Activated CD4-positive, alpha-beta T cell treated with anti-CD3 and anti-CD28 coated beads, Interleukin-2, amount 10 ng/mL, durations not matched to agents 7 days and 5 days (primary cell): Measurements from ENCODE around the gene PGAM2. TPM values are rescaled to one million over a fixed set of nuclear protein-coding genes. Genes with fewer than 3 reads are reported as not detected.

ENCODE experiments used
- CTCF ChIA-PET: fragments of 350-600 bp; sonication (Branson Sonifier 250); formaldehyde crosslinking; loops from one replicate; lab custom pipeline; 2021; ENCODE audit warnings: antibody characterized with exemption; lab: Charles Lee
- POLR2A ChIA-PET: fragments of 350-600 bp; sonication (Branson Sonifier 250); formaldehyde crosslinking; loops from one replicate; lab custom pipeline; 2021; ENCODE audit warnings: antibody characterized with exemption; lab: Charles Lee
- DNase-seq: peaks from one replicate; pipeline ENCODE4 v3.0.0-alpha.2; 2020
- H3K27ac Mint-ChIP-seq: one replicate; pipeline ENCODE4 v1.8.0; 2021; ENCODE audit warnings: mild to moderate bottlenecking, moderate library complexity, mixed read lengths
- H3K27me3 Mint-ChIP-seq: one replicate; pipeline ENCODE4 v1.8.0; 2021; ENCODE audit warnings: mixed read lengths
- H3K36me3 Mint-ChIP-seq: one replicate; pipeline ENCODE4 v1.8.0; 2021; ENCODE audit warnings: low read depth, mixed read lengths
- H3K4me1 Mint-ChIP-seq: one replicate; pipeline ENCODE4 v1.8.0; 2021; ENCODE audit warnings: mixed read lengths
- H3K4me3 Mint-ChIP-seq: one replicate; pipeline ENCODE4 v1.8.0; 2021; ENCODE audit warnings: mild to moderate bottlenecking, moderate library complexity, mixed read lengths
- H3K9me3 Mint-ChIP-seq: one replicate; pipeline ENCODE4 v1.8.0; 2021; ENCODE audit warnings: mixed read lengths
- total RNA-seq, 2 experiments: library from RNA; stranded (reverse); gene quantifications; one replicate each; pipeline ENCODE4 v1.2.3, GENCODE V29; 2021

Gene PGAM2
- total RNA-seq = under 1 TPM in 1 of 2 experiments, not detected in 1; 0.32 TPM

GRCh38 chr7:44065431-44066110 lies at the start of gene PGAM2:
PGAM2 (minus strand) TSS chr7:44065567; CDS start chr7:44065529, 38 bp downstream.
- no peak within 1 kb of the TSS for H3K4me3 Mint-ChIP-seq
- H3K4me1 Mint-ChIP-seq = peaks cover 2% of the 10 kb centered on the region
- ChIA-PET CTCF (interaction anchor here (1.5 kb wide), 1 partner anchor 16 kb away, joined by 5 read pairs; no protein-coding TSS in a partner anchor), POLR2A (interaction anchor here (0.7 kb wide), 1 partner anchor 13 kb away, joined by 3 read pairs; no protein-coding TSS in a partner anchor)
- DNase-seq = no peak
- no peaks in the 10 kb centered on the region for H3K27me3 Mint-ChIP-seq
- no peaks in the 10 kb centered on the region for H3K9me3 Mint-ChIP-seq
- H3K36me3 Mint-ChIP-seq = peaks cover 9% of the 10 kb centered on the region
- no peak within 1 kb of the TSS for H3K27ac Mint-ChIP-seq

GRCh38 chr7:44114586-44115310 lies 49.4 kb upstream of the PGAM2 start:
- peaks cover under 1% of the 10 kb centered on the region for H3K4me1 Mint-ChIP-seq
- no peak overlapping the region for H3K4me3 Mint-ChIP-seq
- CTCF ChIA-PET = interaction anchor here (1.2 kb wide), 1 partner anchor 18 kb away, joined by 4 read pairs; no protein-coding TSS in a partner anchor
- H3K27ac Mint-ChIP-seq = no peak overlapping the region
- no peak for DNase-seq
- POLR2A ChIA-PET = no interaction called here
- peaks cover 14% of the 10 kb centered on the region for H3K36me3 Mint-ChIP-seq
- H3K9me3 Mint-ChIP-seq = no peaks in the 10 kb centered on the region
- no peaks in the 10 kb centered on the region for H3K27me3 Mint-ChIP-seq

- Mint-ChIP-seq H3K4me3 (no peak overlapping the region), H3K27ac (no peak overlapping the region), H3K4me1 (no peaks in the 10 kb centered on the region), H3K36me3 (peaks cover 14% of the 10 kb centered on the region), H3K27me3 (no peaks in the 10 kb centered on the region), H3K9me3 (no peaks in the 10 kb centered on the region)
- ChIA-PET CTCF (no interaction called here), POLR2A (no interaction called here)
- DNase-seq = no peak
Measured at GRCh38 chr7:44113764-44114354, 48.5 kb upstream of the PGAM2 start.

- ChIA-PET POLR2A (no interaction called here), CTCF (interaction anchor here (1.2 to 3.9 kb wide), 2 partner anchors 15 to 27 kb away, joined by 3 to 16 read pairs; no protein-coding TSS in a partner anchor)
- Mint-ChIP-seq H3K4me1 (no peaks in the 10 kb centered on the region), H3K9me3 (no peaks in the 10 kb centered on the region), H3K4me3 (no peak overlapping the region), H3K36me3 (peaks cover 10% of the 10 kb centered on the region), H3K27ac (no peak overlapping the region), H3K27me3 (no peaks in the 10 kb centered on the region)
- DNase-seq = no peak
Measured at GRCh38 chr7:44112997-44113763, 47.8 kb upstream of the PGAM2 start.

GRCh38 chr7:44112231-44112996 lies 47.0 kb upstream of the PGAM2 start:
- H3K27me3 Mint-ChIP-seq = no peaks in the 10 kb centered on the region
- H3K9me3 Mint-ChIP-seq = no peaks in the 10 kb centered on the region
- H3K36me3 Mint-ChIP-seq = peaks cover 4% of the 10 kb centered on the region
- POLR2A ChIA-PET = no interaction called here
- H3K4me1 Mint-ChIP-seq = no peaks in the 10 kb centered on the region
- H3K27ac Mint-ChIP-seq = no peak overlapping the region
- no peak for DNase-seq
- CTCF ChIA-PET = interaction anchor here (1.2 to 3.9 kb wide), 3 partner anchors 11 to 26 kb away, joined by 3 to 16 read pairs (median 6); no protein-coding TSS in a partner anchor
- no peak overlapping the region for H3K4me3 Mint-ChIP-seq

GRCh38 chr7:44111761-44112160 lies 46.4 kb upstream of the PGAM2 start:
- Mint-ChIP-seq H3K4me1 (no peaks in the 10 kb centered on the region), H3K27ac (no peak overlapping the region), H3K9me3 (no peaks in the 10 kb centered on the region), H3K27me3 (no peaks in the 10 kb centered on the region), H3K4me3 (no peak overlapping the region), H3K36me3 (no peaks in the 10 kb centered on the region)
- CTCF ChIA-PET = interaction anchor here (1.2 to 3.9 kb wide), 3 partner anchors 11 to 26 kb away, joined by 3 to 16 read pairs (median 6); no protein-coding TSS in a partner anchor
- POLR2A ChIA-PET = no interaction called here
- DNase-seq = no peak

GRCh38 chr7:44110719-44111635 lies 45.6 kb upstream of the PGAM2 start:
- no peaks in the 10 kb centered on the region for H3K36me3 Mint-ChIP-seq
- ChIA-PET CTCF (interaction anchor here (1.6 to 3.9 kb wide), 2 partner anchors 10 to 13 kb away, joined by 6 to 16 read pairs; no protein-coding TSS in a partner anchor), POLR2A (no interaction called here)
- H3K27ac Mint-ChIP-seq = no peak overlapping the region
- H3K9me3 Mint-ChIP-seq = no peaks in the 10 kb centered on the region
- no peak overlapping the region for H3K4me3 Mint-ChIP-seq
- H3K4me1 Mint-ChIP-seq = no peaks in the 10 kb centered on the region
- H3K27me3 Mint-ChIP-seq = no peaks in the 10 kb centered on the region
- DNase-seq = no peak

GRCh38 chr7:44109991-44110390 lies 44.6 kb upstream of the PGAM2 start:
- CTCF ChIA-PET = interaction anchor here (0.6 to 3.9 kb wide), 3 partner anchors 12 to 25 kb away, joined by 4 to 16 read pairs (median 9); partner anchors contain the start of gene POLD2
- H3K4me3 Mint-ChIP-seq = no peak overlapping the region
- no peak for DNase-seq
- no peak overlapping the region for H3K27ac Mint-ChIP-seq
- peaks cover 7% of the 10 kb centered on the region for H3K4me1 Mint-ChIP-seq
- no peaks in the 10 kb centered on the region for H3K9me3 Mint-ChIP-seq
- H3K27me3 Mint-ChIP-seq = peaks cover 8% of the 10 kb centered on the region
- no peaks in the 10 kb centered on the region for H3K36me3 Mint-ChIP-seq
- POLR2A ChIA-PET = no interaction called here

- no peak for DNase-seq
- Mint-ChIP-seq H3K4me1 (peaks cover 10% of the 10 kb centered on the region), H3K27ac (no peak overlapping the region), H3K27me3 (peaks cover 8% of the 10 kb centered on the region), H3K36me3 (no peaks in the 10 kb centered on the region), H3K4me3 (no peak overlapping the region), H3K9me3 (no peaks in the 10 kb centered on the region)
- ChIA-PET POLR2A (no interaction called here), CTCF (interaction anchor here (0.6 to 3.9 kb wide), 3 partner anchors 11 to 26 kb away, joined by 4 to 16 read pairs (median 9); partner anchors contain the start of gene POLD2)
Measured at GRCh38 chr7:44108768-44109750, 43.7 kb upstream of the PGAM2 start.
